Calu3 (cell line): Measurements from ENCODE around the gene ZC3H18. TPM values are rescaled to one million over a fixed set of nuclear protein-coding genes. Genes with fewer than 3 reads are reported as not detected.

Experiments used
- BruUV-seq: library from RNA; stranded (reverse); fragments of 400-500 nt; replicated peaks from 2 replicates; lab custom pipeline; 2021; lab: Mats Ljungman, UMichigan
- CTCF ChIA-PET: fragments of 300-600 bp; sonication (Branson Sonifier 250); formaldehyde crosslinking; loops from one replicate; lab custom pipeline; 2022; ENCODE audit warnings: antibody characterized with exemption; lab: Charles Lee
- DNase-seq: peaks from one replicate; pipeline ENCODE4 v3.0.0; 2022
- H3K27ac Mint-ChIP-seq: one replicate; pipeline ENCODE4 v1.8.0; 2022; ENCODE audit warnings: mixed read lengths; ENCODE audit not compliant: unreplicated experiment
- H3K27me3 Mint-ChIP-seq: one replicate; pipeline ENCODE4 v1.8.0; 2022; ENCODE audit warnings: mixed read lengths; ENCODE audit not compliant: unreplicated experiment
- H3K36me3 Mint-ChIP-seq: one replicate; pipeline ENCODE4 v1.8.0; 2022; ENCODE audit warnings: mild to moderate bottlenecking, moderate library complexity, mixed read lengths; ENCODE audit not compliant: insufficient read depth, unreplicated experiment
- H3K4me1 Mint-ChIP-seq: one replicate; pipeline ENCODE4 v1.8.0; 2022; ENCODE audit warnings: mild to moderate bottlenecking, low read depth, mixed read lengths; ENCODE audit not compliant: unreplicated experiment
- H3K4me3 Mint-ChIP-seq: one replicate; pipeline ENCODE4 v1.8.0; 2022; ENCODE audit warnings: mild to moderate bottlenecking, low read depth, moderate library complexity, mixed read lengths; ENCODE audit not compliant: unreplicated experiment
- H3K9me3 Mint-ChIP-seq: one replicate; pipeline ENCODE4 v1.8.0; 2022; ENCODE audit warnings: low read depth, mixed read lengths; ENCODE audit not compliant: unreplicated experiment
- intact Hi-C: fragments of 100-400 bp; cut with micrococcal nuclease; formaldehyde crosslinking; loops from one replicate; pipeline ENCODE4 v1.10.0; 2022; ENCODE audit not compliant: unreplicated experiment
- total RNA-seq: library from RNA; stranded (reverse); gene quantifications from 2 replicates; pipeline ENCODE4 v1.2.3, GENCODE V29; 2022
- TF ChIP-seq, protein P1 (sequence below): fragments of 200-600 bp; IDR thresholded peaks from one replicate; pipeline ENCODE4 v1.8.0; 2022; ENCODE audit warnings: antibody characterized with exemption; ENCODE audit not compliant: unreplicated experiment

Gene ZC3H18
- total RNA-seq, 1 experiment from 2014 or later, result 85.7 TPM

- intact Hi-C loops, result no loop called here
- DNase-seq, result peak; percentile 39
- no TSS peak for BruUV-seq
- Mint-ChIP-seq H3K4me1 (peaks cover 7% of the 10 kb centered on the region), H3K27ac (no peak overlapping the region), H3K27me3 (peaks cover 69% of the 10 kb centered on the region), H3K36me3 (peaks cover 12% of the 10 kb centered on the region), H3K4me3 (no peak overlapping the region), H3K9me3 (peaks cover 4% of the 10 kb centered on the region)
- CTCF ChIA-PET, result interaction anchor here (0.6 to 1.1 kb wide), 7 partner anchors 9 to 793 kb away, joined by 3 to 5 read pairs (median 3); partner anchors contain the start of gene ZC3H18
- TF ChIP-seq, protein P1, sequence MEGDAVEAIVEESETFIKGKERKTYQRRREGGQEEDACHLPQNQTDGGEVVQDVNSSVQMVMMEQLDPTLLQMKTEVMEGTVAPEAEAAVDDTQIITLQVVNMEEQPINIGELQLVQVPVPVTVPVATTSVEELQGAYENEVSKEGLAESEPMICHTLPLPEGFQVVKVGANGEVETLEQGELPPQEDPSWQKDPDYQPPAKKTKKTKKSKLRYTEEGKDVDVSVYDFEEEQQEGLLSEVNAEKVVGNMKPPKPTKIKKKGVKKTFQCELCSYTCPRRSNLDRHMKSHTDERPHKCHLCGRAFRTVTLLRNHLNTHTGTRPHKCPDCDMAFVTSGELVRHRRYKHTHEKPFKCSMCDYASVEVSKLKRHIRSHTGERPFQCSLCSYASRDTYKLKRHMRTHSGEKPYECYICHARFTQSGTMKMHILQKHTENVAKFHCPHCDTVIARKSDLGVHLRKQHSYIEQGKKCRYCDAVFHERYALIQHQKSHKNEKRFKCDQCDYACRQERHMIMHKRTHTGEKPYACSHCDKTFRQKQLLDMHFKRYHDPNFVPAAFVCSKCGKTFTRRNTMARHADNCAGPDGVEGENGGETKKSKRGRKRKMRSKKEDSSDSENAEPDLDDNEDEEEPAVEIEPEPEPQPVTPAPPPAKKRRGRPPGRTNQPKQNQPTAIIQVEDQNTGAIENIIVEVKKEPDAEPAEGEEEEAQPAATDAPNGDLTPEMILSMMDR, result no peak
Measured at GRCh38 chr16:88560714-88561484, 9.3 kb upstream of the ZC3H18 start.

- Mint-ChIP-seq H3K27ac (no peak overlapping the region), H3K4me3 (no peak overlapping the region), H3K36me3 (peaks cover 17% of the 10 kb centered on the region), H3K4me1 (peaks cover 14% of the 10 kb centered on the region), H3K9me3 (no peaks in the 10 kb centered on the region), H3K27me3 (peaks cover 60% of the 10 kb centered on the region)
- intact Hi-C loops, result loop anchor here (1.0 kb wide), 1 partner anchor 118 kb away; no protein-coding TSS in a partner anchor
- peak; percentile 65 for DNase-seq
- TF ChIP-seq, protein P1, result peak; percentile 74
- no TSS peak for BruUV-seq
- CTCF ChIA-PET, result interaction anchor here (1.1 kb wide), 1 partner anchor 22 kb away, joined by 5 read pairs; no protein-coding TSS in a partner anchor
Measured at GRCh38 chr16:88561485-88562359, 8.5 kb upstream of the ZC3H18 start.

DNA sequence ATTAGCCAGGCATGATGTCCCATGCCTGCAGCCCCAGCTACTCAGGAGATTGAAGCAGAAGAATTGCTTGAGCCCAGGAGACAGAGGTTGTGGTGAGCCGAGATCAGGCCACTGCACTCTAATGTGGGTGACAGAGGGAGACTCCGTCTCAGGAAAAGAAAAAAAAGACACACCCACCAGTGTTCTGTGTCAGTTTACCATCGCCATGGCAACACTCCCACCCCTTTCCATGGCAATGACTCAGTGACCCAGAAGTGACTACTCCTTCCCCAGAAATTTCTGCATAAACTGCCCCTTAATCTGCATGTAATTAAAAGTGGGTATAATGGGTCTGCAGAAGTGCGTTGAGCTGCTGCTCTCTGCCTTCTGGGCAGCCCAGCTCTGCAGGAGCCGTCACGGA is 4.0 kb upstream of the ZC3H18 start:
- intact Hi-C loops, result no loop called here
- Mint-ChIP-seq H3K36me3 (peaks cover 28% of the 10 kb centered on the region), H3K27ac (no peak overlapping the region)

More for the DNA sequence above, 4.0 kb upstream of the ZC3H18 start:
- BruUV-seq, result no TSS peak
- peaks cover 16% of the 10 kb centered on the region for H3K27me3 Mint-ChIP-seq
- no peak overlapping the region for H3K4me3 Mint-ChIP-seq
- TF ChIP-seq, protein P1, result no peak
- H3K9me3 Mint-ChIP-seq, result no peaks in the 10 kb centered on the region
- CTCF ChIA-PET, result interaction anchor here (0.6 kb wide), 1 partner anchor 593 kb away, joined by 3 read pairs; no protein-coding TSS in a partner anchor
- peak; percentile 24 for DNase-seq
- peaks cover 16% of the 10 kb centered on the region for H3K4me1 Mint-ChIP-seq
